IPS-15b (cell line): ENCODE measurements around the gene PHKG1.
A peak's percentile ranks its signal among the peaks of the same experiment; 100 is the strongest.
"Not testable (repeated sequence)": the region's sequence is repeated elsewhere in the genome, so short reads cannot be mapped to it uniquely, and the experiment has no call there.

Experiments
- H3K27me3 ChIP-seq: one replicate; pipeline ENCODE4 v1.6.1; 2013; ENCODE audit warnings: low read length; ENCODE audit not compliant: control insufficient read depth, insufficient read depth
- H3K36me3 ChIP-seq: one replicate; pipeline ENCODE4 v1.6.1; 2013; ENCODE audit warnings: low read length; ENCODE audit not compliant: control insufficient read depth, insufficient read depth
- H3K4me1 ChIP-seq: one replicate; pipeline ENCODE4 v1.6.1; 2013; ENCODE audit warnings: mild to moderate bottlenecking, low read length; ENCODE audit not compliant: control insufficient read depth, insufficient read depth
- H3K4me3 ChIP-seq: one replicate; pipeline ENCODE4 v1.5.1; 2013; ENCODE audit warnings: low read depth, low read length
- H3K9ac ChIP-seq: one replicate; pipeline ENCODE4 v1.6.1; 2013; ENCODE audit warnings: low read depth, mild to moderate bottlenecking, low read length
- H3K9me3 ChIP-seq: one replicate; pipeline ENCODE4 v1.6.1; 2013; ENCODE audit warnings: mild to moderate bottlenecking, low read length; ENCODE audit not compliant: control insufficient read depth, insufficient read depth

PHKG1 gene

GRCh38 chr7:56080726-56081435, 11.9 kb downstream of the PHKG1 start:
- H3K4me1 ChIP-seq, H3K4me3 ChIP-seq, H3K9me3 ChIP-seq, H3K9ac ChIP-seq, H3K27me3 ChIP-seq: not testable (repeated sequence)
- peaks cover 16% of the 10 kb centered on the region for H3K36me3 ChIP-seq

DNA sequence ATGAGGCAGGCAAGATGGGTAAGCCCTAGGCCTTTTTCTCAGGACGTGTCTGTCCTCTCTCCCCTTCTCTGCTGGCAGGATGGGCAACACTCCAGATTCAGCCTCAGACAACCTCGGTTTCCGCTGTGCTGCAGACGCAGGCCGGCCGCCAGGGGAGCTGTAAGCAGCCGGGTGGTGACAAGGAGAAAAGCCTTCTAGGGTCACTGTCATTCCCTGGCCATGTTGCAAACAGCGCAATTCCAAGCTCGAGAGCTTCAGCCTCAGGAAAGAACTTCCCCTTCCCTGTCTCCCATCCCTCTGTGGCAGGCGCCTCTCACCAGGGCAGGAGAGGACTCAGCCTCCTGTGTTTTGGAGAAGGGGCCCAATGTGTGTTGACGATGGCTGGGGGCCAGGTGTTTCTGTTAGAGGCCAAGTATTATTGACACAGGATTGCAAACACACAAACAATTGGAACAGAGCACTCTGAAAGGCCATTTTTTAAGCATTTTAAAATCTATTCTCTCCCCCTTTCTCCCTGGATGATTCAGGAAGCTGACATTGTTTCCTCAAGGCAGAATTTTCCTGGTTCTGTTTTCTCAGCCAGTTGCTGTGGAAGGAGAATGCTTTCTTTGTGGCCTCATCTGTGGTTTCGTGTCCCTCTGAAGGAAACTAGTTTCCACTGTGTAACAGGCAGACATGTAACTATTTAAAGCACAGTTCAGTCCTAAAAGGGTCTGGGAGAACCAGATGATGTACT, 13.1 kb downstream of the PHKG1 start:
- no peaks in the 10 kb centered on the region for H3K9me3 ChIP-seq
- H3K4me3 ChIP-seq, result no peak overlapping the region
- peaks cover 16% of the 10 kb centered on the region for H3K36me3 ChIP-seq
- H3K9ac ChIP-seq, result no peak overlapping the region
- no peaks in the 10 kb centered on the region for H3K27me3 ChIP-seq
- H3K4me1 ChIP-seq, result no peaks in the 10 kb centered on the region

DNA sequence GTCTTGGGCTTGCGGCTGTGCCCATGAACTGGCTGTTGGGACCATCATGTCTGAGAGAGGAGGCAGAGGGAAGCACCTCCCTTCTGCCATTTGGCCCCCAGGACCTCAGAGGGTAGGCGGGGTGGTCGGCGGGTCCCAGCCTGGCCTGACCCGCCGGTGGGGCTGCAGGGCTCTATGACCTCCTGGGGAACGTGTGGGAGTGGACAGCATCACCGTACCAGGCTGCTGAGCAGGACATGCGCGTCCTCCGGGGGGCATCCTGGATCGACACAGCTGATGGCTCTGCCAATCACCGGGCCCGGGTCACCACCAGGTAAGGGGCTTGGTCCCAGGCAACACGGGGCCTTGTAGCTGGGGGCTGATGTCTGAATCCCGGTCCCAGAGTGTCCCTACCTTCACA, 14.6 kb downstream of the PHKG1 start:
- Histone ChIP-seq H3K4me1 (no peaks in the 10 kb centered on the region), H3K9me3 (no peaks in the 10 kb centered on the region), H3K36me3 (peaks cover 16% of the 10 kb centered on the region), H3K4me3 (no peak overlapping the region), H3K9ac (no peak overlapping the region), H3K27me3 (no peaks in the 10 kb centered on the region)

DNA sequence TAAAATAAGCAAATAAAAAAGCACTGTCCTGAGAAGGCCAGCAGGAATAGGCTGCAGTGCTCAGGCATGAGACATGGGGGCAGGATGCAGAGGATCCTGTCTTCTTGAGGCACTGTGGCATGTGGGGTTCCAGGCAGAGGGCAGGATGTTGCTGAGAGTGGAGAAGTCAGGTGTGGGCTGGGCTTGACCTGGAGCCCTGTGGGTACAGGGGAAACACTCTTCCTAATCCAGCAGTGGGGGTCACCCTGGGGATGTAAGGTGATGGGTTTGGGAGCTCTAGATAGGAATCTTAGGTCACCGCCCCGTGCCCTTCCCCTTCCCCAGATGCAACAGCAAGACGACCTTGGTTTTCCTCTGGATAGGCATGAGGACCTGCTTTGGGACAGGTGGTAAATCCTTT, 15.1 kb downstream of the PHKG1 start:
- Histone ChIP-seq H3K4me1 (no peaks in the 10 kb centered on the region), H3K27me3 (no peaks in the 10 kb centered on the region), H3K36me3 (peaks cover 21% of the 10 kb centered on the region), H3K9ac (no peak overlapping the region), H3K4me3 (no peak overlapping the region), H3K9me3 (no peaks in the 10 kb centered on the region)

- Histone ChIP-seq H3K9me3 (no peaks in the 10 kb centered on the region), H3K4me1 (no peaks in the 10 kb centered on the region), H3K4me3 (no peak overlapping the region), H3K27me3 (no peaks in the 10 kb centered on the region), H3K9ac (no peak overlapping the region), H3K36me3 (peaks cover 24% of the 10 kb centered on the region)
Observed at GRCh38 chr7:56074371-56074791, 18.4 kb downstream of the PHKG1 start.

GRCh38 chr7:56066376-56066775, 26.4 kb downstream of the PHKG1 start:
- not testable (repeated sequence) for H3K36me3 ChIP-seq, H3K9me3 ChIP-seq, H3K4me3 ChIP-seq, H3K27me3 ChIP-seq, H3K9ac ChIP-seq, H3K4me1 ChIP-seq

- Histone ChIP-seq H3K36me3 (peaks cover 22% of the 10 kb centered on the region), H3K9me3 (no peaks in the 10 kb centered on the region), H3K4me1 (peaks cover 3% of the 10 kb centered on the region), H3K9ac (peak within 1 kb of the TSS; percentile 97), H3K27me3 (no peaks in the 10 kb centered on the region), H3K4me3 (peak within 1 kb of the TSS; percentile 81)
Observed at GRCh38 chr7:56063882-56064625, 28.7 kb downstream of the PHKG1 start, which contains the start of gene SUMF2. Gene SUMF2, plus strand, starts transcription at chr7:56064286. Its CDS starts 26 bp downstream, at chr7:56064312.

DNA sequence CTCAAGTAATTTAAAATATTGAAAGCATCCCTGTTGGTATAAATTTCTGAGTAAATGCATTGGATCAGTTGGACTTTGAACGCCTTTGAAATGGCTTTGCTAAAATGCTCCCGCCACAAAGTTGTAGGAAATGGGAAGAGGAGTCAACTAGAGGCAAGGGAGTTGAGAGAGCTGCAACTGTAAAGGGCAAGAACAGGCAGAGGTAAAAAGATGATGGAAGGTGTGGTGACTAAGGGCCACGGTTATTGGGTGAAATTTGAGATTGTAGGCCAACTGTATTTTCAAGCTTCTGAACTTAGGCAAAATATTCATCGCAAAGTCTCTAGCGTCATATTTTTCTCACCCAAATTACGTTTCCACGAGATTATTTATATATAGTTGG, 29.3 kb downstream of the PHKG1 start:
- peak overlapping the region; percentile 32 for H3K9ac ChIP-seq
- H3K36me3 ChIP-seq, result peaks cover 23% of the 10 kb centered on the region
- H3K9me3 ChIP-seq, result no peaks in the 10 kb centered on the region
- peak overlapping the region; percentile 27 for H3K4me3 ChIP-seq
- no peaks in the 10 kb centered on the region for H3K27me3 ChIP-seq
- H3K4me1 ChIP-seq, result peaks cover 3% of the 10 kb centered on the region

DNA sequence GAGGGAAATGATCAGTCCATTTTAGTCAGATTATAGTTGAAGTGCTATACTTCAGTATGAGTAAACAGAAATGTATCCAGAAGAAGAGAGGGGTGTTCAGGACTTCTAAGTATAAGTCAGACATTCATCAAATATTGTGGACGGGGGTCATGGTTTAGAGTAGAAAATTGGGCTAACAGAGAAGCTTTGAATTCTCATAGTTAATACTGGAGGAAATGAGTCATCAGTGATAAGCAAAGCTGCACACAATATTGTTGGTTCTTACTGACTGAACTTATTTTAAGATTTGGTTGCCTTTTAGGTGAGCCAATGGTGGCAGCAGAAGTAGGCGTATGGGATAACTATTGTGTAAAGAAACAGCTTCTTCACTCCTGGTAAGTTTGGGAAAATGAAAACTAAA, 30.4 kb downstream of the PHKG1 start:
- no peak overlapping the region for H3K9ac ChIP-seq
- no peak overlapping the region for H3K4me3 ChIP-seq
- peaks cover 23% of the 10 kb centered on the region for H3K36me3 ChIP-seq
- no peaks in the 10 kb centered on the region for H3K9me3 ChIP-seq
- peaks cover 3% of the 10 kb centered on the region for H3K4me1 ChIP-seq
- no peaks in the 10 kb centered on the region for H3K27me3 ChIP-seq

GRCh38 chr7:56053993-56054392, 38.8 kb downstream of the PHKG1 start:
- no peaks in the 10 kb centered on the region for H3K27me3 ChIP-seq
- no peaks in the 10 kb centered on the region for H3K9me3 ChIP-seq
- H3K4me3 ChIP-seq, result no peak overlapping the region
- no peaks in the 10 kb centered on the region for H3K4me1 ChIP-seq
- H3K9ac ChIP-seq, result no peak overlapping the region
- peaks cover 17% of the 10 kb centered on the region for H3K36me3 ChIP-seq

GRCh38 chr7:56053379-56053778, 39.4 kb downstream of the PHKG1 start:
- H3K4me1 ChIP-seq, result no peaks in the 10 kb centered on the region
- peaks cover 17% of the 10 kb centered on the region for H3K36me3 ChIP-seq
- no peaks in the 10 kb centered on the region for H3K9me3 ChIP-seq
- no peaks in the 10 kb centered on the region for H3K27me3 ChIP-seq
- H3K4me3 ChIP-seq, result no peak overlapping the region
- no peak overlapping the region for H3K9ac ChIP-seq
